Measurements from ENCODE around the gene TMEM62. TPM values are rescaled to one million over a fixed set of nuclear protein-coding genes. Genes with fewer than 3 reads are reported as not detected.

Gene TMEM62
- polyA plus RNA-seq, 2 of the 4 experiments (the other 2 are of a cell fraction): 6.9 to 7.8 TPM

GRCh38 chr15:43104426-43104825, 29.0 kb upstream of the TMEM62 start:
- H3K4me1 ChIP-seq: peaks cover 13% of the 10 kb centered on the region
- ATAC-seq (no peak), FAIRE-seq (no peak), DNase-seq (ENCODE audit: low read depth in 1 of 2, low spot score in 1 of 2) (no peak)
- H3K27ac ChIP-seq: no peak overlapping the region
- no peaks in the 10 kb centered on the region for H3K9me3 ChIP-seq
- peak overlapping the region; percentile 75 for H3K4me2 ChIP-seq
- TF ChIP-seq BHLHE40 (IDR thresholded peaks at IDR 0.05; ENCODE audit: low read depth, low read length) (no peak), NPAS2 (CRISPR knock-in tag; IDR thresholded peaks at IDR 0.05; ENCODE audit: borderline replicate concordance) (no peak), RARB (CRISPR knock-in tag; IDR thresholded peaks at IDR 0.05) (no peak)
- POLR2A ChIA-PET: interaction anchor here (0.5 kb wide), 1 partner anchor 11 kb away, joined by 4 read pairs; no protein-coding TSS in a partner anchor
- WGBS (ENCODE audit: missing lambda C conversion rate): 48% methylated on average over 5 of the region's 5 CpGs
- peak overlapping the region; percentile 79; the same call in 1 of the 3 replicates for H3K4me3 ChIP-seq
- CTCF ChIA-PET: interaction anchor here (0.6 kb wide), 2 partner anchors 14 to 876 kb away, joined by 3 to 5 read pairs; no protein-coding TSS in a partner anchor

GRCh38 chr15:43105077-43105736, 28.2 kb upstream of the TMEM62 start:
- H3K4me3 ChIP-seq: peak overlapping the region; percentile 79
- TF ChIP-seq FOSL2 (IDR thresholded peaks at IDR 0.05): no peak
- TF ChIP-seq FOSL2 (CRISPR knock-in tag; IDR thresholded peaks at IDR 0.05): no peak
- TF ChIP-seq RARB (CRISPR knock-in tag; IDR thresholded peaks at IDR 0.05): no peak
- peak overlapping the region; percentile 75 for H3K4me2 ChIP-seq
- peak overlapping the region; percentile 79 to 88 for H3K27ac ChIP-seq
- ChIA-PET CTCF (interaction anchor here (0.6 kb wide), 1 partner anchor 14 kb away, joined by 3 read pairs; no protein-coding TSS in a partner anchor), POLR2A (no interaction called here)
- 14% methylated on average over 11 of the region's 11 CpGs for whole genome bisulfite sequencing (ENCODE audit: missing lambda C conversion rate)
- DNase-seq (ENCODE audit: low read depth in 1 of 2, low spot score in 1 of 2) (peak; percentile 7 to 12), FAIRE-seq (no peak), ATAC-seq (peak; percentile 68 to 69; a peak in 5 of 6 replicates)
- H3K4me1 ChIP-seq: peaks cover 13% of the 10 kb centered on the region
- no peaks in the 10 kb centered on the region for H3K9me3 ChIP-seq

GRCh38 chr15:43105778-43106485, 27.5 kb upstream of the TMEM62 start, which contains the start of gene UBR1:
UBR1 (minus strand) TSS chr15:43106038; CDS start chr15:43106022, 16 bp downstream.
- POLR2A ChIA-PET: interaction anchor here (0.7 to 1.2 kb wide), 3 partner anchors 8 to 88 kb away, joined by 3 to 6 read pairs (median 3); partner anchors contain the start of gene TMEM62
- ATAC-seq (peak; percentile 96 to 98), FAIRE-seq (no peak), DNase-seq (ENCODE audit: low read depth in 1 of 2, low spot score in 1 of 2) (peak; percentile 64 to 91)
- Histone ChIP-seq H3K4me3 (peak within 1 kb of the TSS; percentile 79), H3K4me1 (peaks cover 13% of the 10 kb centered on the region), H3K4me2 (peak within 1 kb of the TSS; percentile 79), H3K27ac (peak within 1 kb of the TSS; percentile 79 to 88), H3K9me3 (no peaks in the 10 kb centered on the region)
- CTCF ChIA-PET: interaction anchor here (1.6 kb wide), 1 partner anchor 10 kb away, joined by 3 read pairs; no protein-coding TSS in a partner anchor
- TF ChIP-seq MAX (IDR thresholded peaks at IDR 0.05) (peak; percentile 18; the same call in 1 of the 2 replicates), JUN (IDR thresholded peaks at IDR 0.05) (peak in 1 of 2 experiments; percentile 70; a peak in 2 of 5 replicates), NR3C1 (IDR thresholded peaks at IDR 0.05) (no peak), GATA3 (IDR thresholded peaks at IDR 0.05; ENCODE audit: borderline replicate concordance) (peak; percentile 22; the same call in 1 of the 2 replicates), KDM5A (IDR thresholded peaks at IDR 0.05) (peak; percentile 44; the same call in 1 of the 2 replicates), PHF8 (IDR thresholded peaks at IDR 0.05; ENCODE audit: borderline replicate concordance, low read depth) (peak; percentile 55; the same call in 1 of the 2 replicates), RNF2 (IDR thresholded peaks at IDR 0.05; ENCODE audit: borderline replicate concordance, low read depth) (no peak), POLR2A (IDR thresholded peaks at IDR 0.05; ENCODE audit: low read length) (peak; percentile 40)
- WGBS (ENCODE audit: missing lambda C conversion rate): under 1% methylated on average over 17 of the region's 33 CpGs

- 11% methylated on average over 7 of the region's 7 CpGs for WGBS (ENCODE audit: missing lambda C conversion rate)
- Histone ChIP-seq H3K4me2 (peak overlapping the region; percentile 79), H3K4me1 (peaks cover 13% of the 10 kb centered on the region), H3K4me3 (peak overlapping the region; percentile 79), H3K9me3 (no peaks in the 10 kb centered on the region), H3K27ac (peak overlapping the region; percentile 79 to 88)
- TF ChIP-seq PHF8 (IDR thresholded peaks at IDR 0.05; ENCODE audit: borderline replicate concordance, low read depth) (peak; percentile 18; the same call in 1 of the 2 replicates), JUN (IDR thresholded peaks at IDR 0.05) (no peak), REST (IDR thresholded peaks at IDR 0.05) (no peak)
- FAIRE-seq: no peak
- no peak for DNase-seq (ENCODE audit: low read depth in 1 of 2, low spot score in 1 of 2)
- ATAC-seq: no peak
- CTCF ChIA-PET: interaction anchor here (1.6 kb wide), 1 partner anchor 9 kb away, joined by 3 read pairs; no protein-coding TSS in a partner anchor
- POLR2A ChIA-PET: interaction anchor here (1.0 to 1.2 kb wide), 2 partner anchors 9 to 28 kb away, joined by 3 to 6 read pairs; partner anchors contain the start of gene TMEM62
Measured at GRCh38 chr15:43106486-43106829, 26.9 kb upstream of the TMEM62 start.
